NCI-H446 treated with DMSO at 0.1 percent for 48 hours (cell line): Measurements from ENCODE around the gene TBX1.

Experiments
- DNase-seq: peaks from one replicate; lab custom pipeline; 2025; lab: John Stamatoyannopoulos, UW

The TBX1 gene

GRCh38 chr22:19738664-19739447 is 21.7 kb upstream of the TBX1 start:
- no peak for DNase-seq

GRCh38 chr22:19739448-19739895 is 21.1 kb upstream of the TBX1 start:
- no peak for DNase-seq

- no peak for DNase-seq
These were observed 20.6 kb upstream of the TBX1 start for GRCh38 chr22:19739911-19740449.

GRCh38 chr22:19740586-19740985 is 20.0 kb upstream of the TBX1 start:
- no peak for DNase-seq

- DNase-seq = no peak
These were observed 19.5 kb upstream of the TBX1 start for GRCh38 chr22:19741053-19741452.

- DNase-seq = no peak
These were observed 18.2 kb upstream of the TBX1 start for GRCh38 chr22:19742160-19743066.

- no peak for DNase-seq
These were observed 17.5 kb upstream of the TBX1 start for GRCh38 chr22:19743081-19743480.

- no peak for DNase-seq
These were observed 16.9 kb upstream of the TBX1 start for GRCh38 chr22:19743651-19744050.

GRCh38 chr22:19744350-19745006 is 16.1 kb upstream of the TBX1 start:
- DNase-seq = no peak

GRCh38 chr22:19745155-19746101 is 15.2 kb upstream of the TBX1 start:
- no peak for DNase-seq

- DNase-seq = no peak
These were observed 13.9 kb upstream of the TBX1 start for GRCh38 chr22:19746726-19747125.

GRCh38 chr22:19747551-19747950 is 13.0 kb upstream of the TBX1 start:
- DNase-seq = no peak

- no peak for DNase-seq
These were observed 12.4 kb upstream of the TBX1 start for GRCh38 chr22:19748139-19748538.

GRCh38 chr22:19748991-19749664 is 11.4 kb upstream of the TBX1 start:
- DNase-seq = no peak

GRCh38 chr22:19749876-19750275 is 10.7 kb upstream of the TBX1 start:
- DNase-seq = no peak

- no peak for DNase-seq
These were observed 9.8 kb upstream of the TBX1 start for GRCh38 chr22:19750507-19751490.

- DNase-seq = no peak
These were observed 8.9 kb upstream of the TBX1 start for GRCh38 chr22:19751497-19752245.

- no peak for DNase-seq
These were observed 7.3 kb upstream of the TBX1 start for GRCh38 chr22:19753090-19753842.
